Progenitor cell of endocrine pancreas (in vitro differentiated cells): Measurements from ENCODE around the gene WDR7. TPM values are rescaled to one million over a fixed set of nuclear protein-coding genes. Genes with fewer than 3 reads are reported as not detected.

ENCODE experiments used
- DNase-seq: peaks from one replicate; pipeline ENCODE4 v3.0.0; 2021; ENCODE audit warnings: low spot score; ENCODE audit not compliant: unreplicated experiment
- H3K27ac Mint-ChIP-seq: 2 replicates; pipeline ENCODE4 v1.8.0; 2021; ENCODE audit warnings: mild to moderate bottlenecking, moderate library complexity, mixed read lengths
- H3K27me3 Mint-ChIP-seq: 2 replicates; pipeline ENCODE4 v1.8.0; 2021; ENCODE audit warnings: mixed read lengths
- H3K36me3 Mint-ChIP-seq: 2 replicates; pipeline ENCODE4 v1.8.0; 2022; ENCODE audit warnings: mixed read lengths; ENCODE audit not compliant: insufficient read depth
- H3K4me1 Mint-ChIP-seq: 2 replicates; pipeline ENCODE4 v1.8.0; 2021; ENCODE audit warnings: low read depth, mixed read lengths
- H3K4me3 Mint-ChIP-seq: 2 replicates; pipeline ENCODE4 v1.8.0; 2021; ENCODE audit warnings: low read depth, mild to moderate bottlenecking, moderate library complexity, mixed read lengths
- H3K9me3 Mint-ChIP-seq: 2 replicates; pipeline ENCODE4 v1.8.0; 2021; ENCODE audit warnings: low read depth, mixed read lengths
- total RNA-seq: library from RNA; stranded (reverse); gene quantifications from 2 replicates; pipeline ENCODE4 v1.2.1, GENCODE V29; 2021
- TF ChIP-seq, protein P1 (sequence below): fragments of 200-600 bp; sonication (generic); IDR thresholded peaks from one replicate; pipeline ENCODE4 v1.5.0; 2021; ENCODE audit warnings: antibody characterized with exemption, mild to moderate bottlenecking; ENCODE audit not compliant: unreplicated experiment

The WDR7 gene
- total RNA-seq, 1 donor from 2014 or later: 23.2 TPM

DNA sequence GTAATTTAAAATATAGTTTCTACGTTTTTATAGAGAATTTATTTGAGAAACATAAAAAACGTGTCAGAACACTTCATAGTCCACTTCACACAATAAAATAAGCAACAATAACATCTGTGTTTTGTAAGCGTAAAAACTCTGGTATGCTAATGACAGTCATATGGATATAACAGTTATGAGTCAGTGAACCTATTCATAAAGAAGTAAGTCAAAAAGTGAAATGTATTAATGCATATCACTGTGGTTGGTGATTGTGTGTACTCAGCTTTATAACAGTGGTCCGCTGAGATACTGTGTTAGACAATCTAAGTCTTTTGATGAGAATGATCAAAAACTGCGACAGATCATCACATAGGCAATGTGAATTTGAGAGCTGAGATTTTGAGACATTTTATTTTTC, 153.2 kb downstream of the WDR7 start:
- Mint-ChIP-seq H3K36me3 (peaks cover 6% of the 10 kb centered on the region), H3K4me1 (peaks cover 9% of the 10 kb centered on the region), H3K4me3 (no peak overlapping the region), H3K27ac (no peak overlapping the region), H3K9me3 (no peaks in the 10 kb centered on the region), H3K27me3 (peaks cover 10% of the 10 kb centered on the region)
- no peak for DNase-seq
- TF ChIP-seq, protein P1, sequence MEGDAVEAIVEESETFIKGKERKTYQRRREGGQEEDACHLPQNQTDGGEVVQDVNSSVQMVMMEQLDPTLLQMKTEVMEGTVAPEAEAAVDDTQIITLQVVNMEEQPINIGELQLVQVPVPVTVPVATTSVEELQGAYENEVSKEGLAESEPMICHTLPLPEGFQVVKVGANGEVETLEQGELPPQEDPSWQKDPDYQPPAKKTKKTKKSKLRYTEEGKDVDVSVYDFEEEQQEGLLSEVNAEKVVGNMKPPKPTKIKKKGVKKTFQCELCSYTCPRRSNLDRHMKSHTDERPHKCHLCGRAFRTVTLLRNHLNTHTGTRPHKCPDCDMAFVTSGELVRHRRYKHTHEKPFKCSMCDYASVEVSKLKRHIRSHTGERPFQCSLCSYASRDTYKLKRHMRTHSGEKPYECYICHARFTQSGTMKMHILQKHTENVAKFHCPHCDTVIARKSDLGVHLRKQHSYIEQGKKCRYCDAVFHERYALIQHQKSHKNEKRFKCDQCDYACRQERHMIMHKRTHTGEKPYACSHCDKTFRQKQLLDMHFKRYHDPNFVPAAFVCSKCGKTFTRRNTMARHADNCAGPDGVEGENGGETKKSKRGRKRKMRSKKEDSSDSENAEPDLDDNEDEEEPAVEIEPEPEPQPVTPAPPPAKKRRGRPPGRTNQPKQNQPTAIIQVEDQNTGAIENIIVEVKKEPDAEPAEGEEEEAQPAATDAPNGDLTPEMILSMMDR: no peak

DNA sequence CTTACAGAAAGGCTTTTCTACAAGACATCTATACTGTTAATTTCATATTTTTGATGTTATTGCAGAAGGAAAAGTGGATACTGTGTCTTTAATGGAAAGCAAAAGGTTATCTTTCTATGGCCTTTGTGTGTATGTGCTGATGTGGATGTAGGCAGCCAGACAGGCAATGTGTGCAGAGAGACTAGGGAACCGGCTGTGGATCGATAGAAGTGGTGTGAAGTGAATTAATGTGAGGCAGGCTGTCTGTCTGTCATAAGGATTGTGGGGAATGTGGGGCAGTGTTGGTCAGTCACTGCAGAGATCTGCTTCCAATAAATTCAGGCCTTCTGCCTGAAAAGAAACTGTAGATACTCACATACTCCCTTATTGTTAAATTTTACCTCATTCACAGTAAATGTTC, 156.7 kb downstream of the WDR7 start:
- no peaks in the 10 kb centered on the region for H3K9me3 Mint-ChIP-seq
- peaks cover 12% of the 10 kb centered on the region for H3K4me1 Mint-ChIP-seq
- peaks cover 6% of the 10 kb centered on the region for H3K36me3 Mint-ChIP-seq
- H3K27me3 Mint-ChIP-seq: peaks cover 10% of the 10 kb centered on the region
- peak overlapping the region; percentile 14 for H3K4me3 Mint-ChIP-seq
- H3K27ac Mint-ChIP-seq: peak overlapping the region; percentile 29
- peak; percentile 10 for DNase-seq
- TF ChIP-seq, protein P1: no peak

DNA sequence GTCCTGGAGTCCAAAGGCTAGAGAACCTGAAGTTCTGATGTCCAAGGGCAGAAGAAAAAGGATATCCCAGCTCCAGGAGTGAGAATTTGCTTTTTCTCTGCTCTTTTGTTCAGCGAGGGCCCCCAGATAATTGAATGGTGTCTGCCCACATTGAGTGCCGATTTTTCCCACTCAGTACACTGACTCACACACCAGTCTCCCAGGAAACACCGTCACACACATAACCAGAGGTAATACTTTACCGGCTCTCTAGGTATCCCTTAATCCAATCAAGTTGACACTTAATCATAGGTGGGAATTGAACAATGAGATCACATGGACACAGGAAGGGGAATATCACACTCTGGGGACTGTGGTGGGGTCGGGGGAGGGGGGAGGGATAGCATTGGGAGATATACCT, 161.5 kb downstream of the WDR7 start:
- DNase-seq: no peak
- H3K4me3 Mint-ChIP-seq: no peak overlapping the region
- TF ChIP-seq, protein P1: no peak
- no peak overlapping the region for H3K27ac Mint-ChIP-seq
- H3K4me1 Mint-ChIP-seq: peaks cover 8% of the 10 kb centered on the region
- H3K27me3 Mint-ChIP-seq: no peaks in the 10 kb centered on the region
- no peaks in the 10 kb centered on the region for H3K36me3 Mint-ChIP-seq
- H3K9me3 Mint-ChIP-seq: no peaks in the 10 kb centered on the region

DNA sequence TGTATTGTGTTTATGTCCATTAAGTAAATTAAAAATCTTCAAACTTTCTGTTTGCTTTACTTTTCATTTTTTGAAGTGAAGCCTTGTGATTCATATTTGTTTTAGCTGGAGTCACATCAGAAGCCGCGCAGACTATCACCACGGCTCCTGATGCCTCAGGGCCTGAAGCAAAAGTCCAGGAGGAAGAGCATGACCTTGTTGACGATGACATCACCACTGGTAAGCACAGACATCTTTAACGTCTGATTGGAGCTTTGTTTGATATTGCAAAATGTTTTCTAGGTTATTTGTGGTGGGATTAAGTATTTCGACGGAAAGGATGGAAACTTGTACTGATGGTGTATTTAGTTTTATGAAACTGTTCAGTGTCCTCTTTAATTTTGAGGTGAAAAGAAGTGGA, 164.8 kb downstream of the WDR7 start:
- Mint-ChIP-seq H3K4me3 (no peak overlapping the region), H3K27me3 (no peaks in the 10 kb centered on the region), H3K9me3 (no peaks in the 10 kb centered on the region), H3K27ac (no peak overlapping the region), H3K4me1 (peaks cover 6% of the 10 kb centered on the region), H3K36me3 (no peaks in the 10 kb centered on the region)
- TF ChIP-seq, protein P1: no peak
- DNase-seq: no peak

DNA sequence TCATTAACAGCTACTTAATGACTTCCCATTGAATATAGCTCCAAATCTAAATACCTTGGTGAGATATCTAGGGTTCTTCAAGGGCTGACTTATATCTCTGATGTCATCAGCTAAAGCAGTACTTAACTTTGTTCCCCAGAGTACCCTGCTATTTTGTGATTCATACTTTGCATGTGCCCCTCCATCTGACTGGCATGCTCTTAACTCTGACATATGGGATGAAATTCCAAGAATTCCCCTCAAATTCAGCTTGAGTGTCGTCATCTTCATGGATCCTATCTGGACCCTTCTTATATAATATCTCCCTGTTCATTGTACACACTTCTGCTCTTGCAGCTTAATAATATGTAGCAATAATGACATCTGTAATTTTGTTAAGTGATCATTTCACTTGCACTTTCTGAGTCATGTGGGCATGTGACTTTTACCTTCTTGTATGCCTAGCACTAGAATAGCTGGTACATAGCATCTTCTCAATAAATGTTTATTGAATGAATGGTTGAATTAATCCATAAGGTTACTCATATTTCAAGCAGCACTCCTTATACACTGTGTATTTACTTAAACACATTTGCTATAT, 172.9 kb downstream of the WDR7 start:
- Mint-ChIP-seq H3K4me1 (peaks cover 5% of the 10 kb centered on the region), H3K4me3 (no peak overlapping the region), H3K9me3 (peaks cover 3% of the 10 kb centered on the region), H3K36me3 (no peaks in the 10 kb centered on the region), H3K27ac (no peak overlapping the region), H3K27me3 (no peaks in the 10 kb centered on the region)
- no peak for DNase-seq
- TF ChIP-seq, protein P1: no peak
